Mesenchymal stem cell (in vitro differentiated cells and primary cell): Measurements from ENCODE around the gene NSG1.

ENCODE experiments used
- DNase-seq: peaks from one replicate; pipeline ENCODE4 v3.0.0-alpha.2; 2013
- H2AFZ ChIP-seq: one replicate; pipeline ENCODE4 v1.6.1; 2013; ENCODE audit warnings: low read depth, mild to moderate bottlenecking, control low read depth, inconsistent platforms, low read length, moderate library complexity
- H2AK5ac ChIP-seq: 2 replicates; pipeline ENCODE4 v1.6.1; 2013; ENCODE audit warnings: low read length, moderate library complexity, mild to moderate bottlenecking, inconsistent platforms; ENCODE audit not compliant: severe bottlenecking
- H2BK120ac ChIP-seq: one replicate; pipeline ENCODE4 v1.6.1; 2013; ENCODE audit warnings: low read depth, mild to moderate bottlenecking, inconsistent platforms, low read length, moderate library complexity
- H2BK12ac ChIP-seq, 2 experiments: one replicate each; pipeline ENCODE4 v1.6.1; 2013; ENCODE audit warnings: inconsistent platforms in 2 of 2, low read length in 2 of 2, mild to moderate bottlenecking in 2 of 2, moderate library complexity in 2 of 2, control low read depth in 1 of 2
- H2BK15ac ChIP-seq: one replicate; pipeline ENCODE4 v1.6.1; 2013; ENCODE audit warnings: mild to moderate bottlenecking, low read depth, inconsistent platforms; ENCODE audit not compliant: poor library complexity, severe bottlenecking
- H2BK5ac ChIP-seq: 2 replicates; pipeline ENCODE4 v1.6.1; 2013; ENCODE audit warnings: low read depth, mild to moderate bottlenecking, low read length, control low read depth, inconsistent platforms; ENCODE audit not compliant: poor library complexity, severe bottlenecking
- H3K14ac ChIP-seq, 2 experiments: one replicate each; pipeline ENCODE4 v1.6.1; 2013; ENCODE audit warnings: inconsistent platforms in 2 of 2, low read length in 2 of 2, control low read depth in 1 of 2, mild to moderate bottlenecking in 1 of 2, moderate library complexity in 1 of 2
- H3K18ac ChIP-seq, 2 experiments: one replicate each; pipeline ENCODE4 v1.6.1; 2013; ENCODE audit warnings: inconsistent platforms in 2 of 2, low read length in 2 of 2, control low read depth in 1 of 2, low read depth in 1 of 2, mild to moderate bottlenecking in 1 of 2
- H3K23ac ChIP-seq, 2 experiments: one replicate each; pipeline ENCODE4 v1.6.1; 2013; ENCODE audit warnings: inconsistent platforms in 2 of 2, low read length in 2 of 2, mild to moderate bottlenecking in 2 of 2, moderate library complexity in 2 of 2, control low read depth in 1 of 2
- H3K27ac ChIP-seq: 2 replicates; pipeline ENCODE4 v1.5.1; 2013; ENCODE audit warnings: mild to moderate bottlenecking, moderate library complexity, low read length, control low read depth, inconsistent platforms; ENCODE audit not compliant: poor library complexity, severe bottlenecking
- H3K27me3 ChIP-seq, 2 experiments: 2 replicates each; pipeline versions ENCODE4 v1.6.1 to v1.7.0; 2013; ENCODE audit warnings: low read length in 2 of 2, mild to moderate bottlenecking in 2 of 2, moderate library complexity in 2 of 2, control low read depth in 1 of 2, inconsistent platforms in 1 of 2; ENCODE audit not compliant: control insufficient read depth in 1 of 2, insufficient read depth in 1 of 2
- H3K36me3 ChIP-seq, 2 experiments: 2 replicates each; pipeline versions ENCODE4 v1.6.1 to v1.7.0; 2013; ENCODE audit warnings: low read length in 2 of 2, control low read depth in 1 of 2, inconsistent platforms in 1 of 2, low read depth in 1 of 2, mild to moderate bottlenecking in 1 of 2; ENCODE audit not compliant: insufficient read depth in 2 of 2, control insufficient read depth in 1 of 2
- H3K4ac ChIP-seq, 2 experiments: one replicate each; pipeline ENCODE4 v1.6.1; 2013; ENCODE audit warnings: inconsistent platforms in 2 of 2, low read length in 2 of 2, mild to moderate bottlenecking in 2 of 2, moderate library complexity in 2 of 2, control low read depth in 1 of 2, low read depth in 1 of 2
- H3K4me1 ChIP-seq: 2 replicates; pipeline ENCODE4 v1.6.1; 2013; ENCODE audit warnings: low read depth, low read length, control low read depth; ENCODE audit not compliant: control insufficient read depth, insufficient read depth
- H3K4me2 ChIP-seq: 2 replicates; pipeline ENCODE4 v1.6.1; 2013; ENCODE audit warnings: low read length, mild to moderate bottlenecking, inconsistent platforms; ENCODE audit not compliant: poor library complexity, severe bottlenecking
- H3K4me3 ChIP-seq, 2 experiments: 2 replicates each; pipeline versions ENCODE4 v1.5.1 to v1.7.0; 2013; ENCODE audit warnings: low read length in 2 of 2, mild to moderate bottlenecking in 2 of 2, control low read depth in 1 of 2, low read depth in 1 of 2; ENCODE audit not compliant: insufficient read depth in 1 of 2
- H3K79me1 ChIP-seq: replicated peaks from 2 replicates; pipeline ENCODE4 v1.6.1; 2013; ENCODE audit warnings: mild to moderate bottlenecking, control low read depth, low read length, inconsistent platforms; ENCODE audit not compliant: poor library complexity, severe bottlenecking
- H3K9ac ChIP-seq: 2 replicates; pipeline ENCODE4 v1.7.0; 2013; ENCODE audit warnings: mild to moderate bottlenecking, low read length, moderate library complexity
- H3K9me3 ChIP-seq: 2 replicates; pipeline ENCODE4 v1.7.0; 2013; ENCODE audit warnings: mild to moderate bottlenecking, low read length; ENCODE audit not compliant: control insufficient read depth
- H4K8ac ChIP-seq: one replicate; pipeline ENCODE4 v1.6.1; 2013; ENCODE audit warnings: inconsistent platforms, mild to moderate bottlenecking, low read length, moderate library complexity
- H4K91ac ChIP-seq: one replicate; pipeline ENCODE4 v1.6.1; 2013; ENCODE audit warnings: mild to moderate bottlenecking, low read length, inconsistent platforms
- WGBS: methylation state at CpG from one replicate; pipeline ENCODE4 v1.1.7; 2013; ENCODE audit warnings: mixed read lengths; 5-methylcytosine and 5-hydroxymethylcytosine counted together

Gene NSG1

DNA sequence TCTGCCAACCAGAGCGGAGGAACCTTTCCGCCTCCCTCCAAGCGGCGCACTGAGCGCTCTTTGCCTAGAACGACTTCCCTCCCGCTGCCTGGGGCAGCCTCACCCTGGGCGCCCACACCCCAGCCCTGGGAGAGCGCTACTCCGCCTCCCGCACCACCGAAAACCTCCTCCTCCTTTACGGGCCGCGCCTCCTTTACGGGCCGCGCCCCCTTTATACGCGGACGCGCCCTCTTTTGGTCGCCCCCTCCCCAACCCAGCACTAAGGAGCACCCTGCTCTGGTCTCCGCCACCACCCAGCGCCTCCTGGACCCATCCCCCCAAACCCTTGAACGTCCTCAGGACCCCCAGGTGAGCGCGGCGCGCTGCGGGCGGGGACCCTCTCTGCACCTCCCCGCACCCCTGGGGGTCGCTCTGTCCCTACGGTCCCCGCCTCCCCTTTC, 586 bp upstream of the NSG1 start:
- no peaks in the 10 kb centered on the region for H3K79me1 ChIP-seq
- H3K4ac ChIP-seq, result no peak overlapping the region
- peak; percentile 47 for DNase-seq
- H3K27me3 ChIP-seq, result peaks cover 83 to 92% of the 10 kb centered on the region in 2 experiments
- H3K4me3 ChIP-seq, result peak overlapping the region; percentile 53 to 60
- no peaks in the 10 kb centered on the region for H3K36me3 ChIP-seq
- H2AFZ ChIP-seq, result peak overlapping the region; percentile 47
- H4K8ac ChIP-seq, result peak overlapping the region; percentile 60
- no peaks in the 10 kb centered on the region for H3K9me3 ChIP-seq
- WGBS, result 2% methylated on average over 36 of the region's 36 CpGs
- peak overlapping the region; percentile 89 for H2BK15ac ChIP-seq
- peak overlapping the region; percentile 97 for H3K4me2 ChIP-seq
- H2AK5ac ChIP-seq, result no peak overlapping the region
- H3K18ac ChIP-seq, result peak overlapping the region in 1 of 2 experiments; percentile 81
- H2BK12ac ChIP-seq, result no peak overlapping the region
- peak overlapping the region; percentile 44 for H2BK120ac ChIP-seq
- no peak overlapping the region for H2BK5ac ChIP-seq
- H3K9ac ChIP-seq, result no peak overlapping the region
- peak overlapping the region; percentile 58 for H4K91ac ChIP-seq
- H3K27ac ChIP-seq, result no peak overlapping the region
- H3K14ac ChIP-seq, result no peak overlapping the region
- H3K23ac ChIP-seq, result no peak overlapping the region
- H3K4me1 ChIP-seq, result peaks cover 24% of the 10 kb centered on the region

GRCh38 chr4:4387531-4388310, 819 bp downstream of the NSG1 start:
- H3K27me3 ChIP-seq, result peaks cover 85 to 95% of the 10 kb centered on the region in 2 experiments
- peak overlapping the region; percentile 97 for H3K4me2 ChIP-seq
- peak overlapping the region; percentile 18 to 53 for H3K4me3 ChIP-seq
- H3K4ac ChIP-seq, result peak overlapping the region in 1 of 2 experiments; percentile 35
- H4K8ac ChIP-seq, result no peak overlapping the region
- no peaks in the 10 kb centered on the region for H3K79me1 ChIP-seq
- H2AFZ ChIP-seq, result no peak overlapping the region
- H3K23ac ChIP-seq, result peak overlapping the region in 1 of 2 experiments; percentile 73
- H2BK12ac ChIP-seq, result no peak overlapping the region
- H4K91ac ChIP-seq, result peak overlapping the region; percentile 43
- H3K14ac ChIP-seq, result peak overlapping the region in 1 of 2 experiments; percentile 46
- H3K18ac ChIP-seq, result peak overlapping the region; percentile 9 to 64
- WGBS, result 8% methylated on average over 50 of the region's 62 CpGs
- no peak overlapping the region for H2AK5ac ChIP-seq
- no peak overlapping the region for H3K9ac ChIP-seq
- no peak overlapping the region for H2BK5ac ChIP-seq
- H2BK120ac ChIP-seq, result no peak overlapping the region
- H3K4me1 ChIP-seq, result peaks cover 24% of the 10 kb centered on the region
- H3K36me3 ChIP-seq, result no peaks in the 10 kb centered on the region
- H2BK15ac ChIP-seq, result no peak overlapping the region
- no peak overlapping the region for H3K27ac ChIP-seq
- H3K9me3 ChIP-seq, result no peaks in the 10 kb centered on the region
- DNase-seq, result peak; percentile 18

GRCh38 chr4:4388311-4388790, 1.4 kb downstream of the NSG1 start:
- peak overlapping the region in 1 of 2 experiments; percentile 35 for H3K4ac ChIP-seq
- no peak overlapping the region for H3K27ac ChIP-seq
- H3K9ac ChIP-seq, result no peak overlapping the region
- peaks cover 24% of the 10 kb centered on the region for H3K4me1 ChIP-seq
- no peak overlapping the region for H4K91ac ChIP-seq
- no peak overlapping the region for H2BK5ac ChIP-seq
- H2BK15ac ChIP-seq, result peak overlapping the region; percentile 37
- DNase-seq, result no peak
- peak overlapping the region in 1 of 2 experiments; percentile 9 for H3K18ac ChIP-seq
- H2BK12ac ChIP-seq, result no peak overlapping the region
- no peak overlapping the region for H3K4me2 ChIP-seq
- H4K8ac ChIP-seq, result no peak overlapping the region
- H2BK120ac ChIP-seq, result no peak overlapping the region
- H3K4me3 ChIP-seq, result peak overlapping the region in 1 of 2 experiments; percentile 18
- H3K23ac ChIP-seq, result no peak overlapping the region
- no peak overlapping the region for H2AFZ ChIP-seq
- H3K14ac ChIP-seq, result no peak overlapping the region
- no peaks in the 10 kb centered on the region for H3K9me3 ChIP-seq
- H2AK5ac ChIP-seq, result no peak overlapping the region
- no peaks in the 10 kb centered on the region for H3K36me3 ChIP-seq
- peaks cover 85 to 95% of the 10 kb centered on the region in 2 experiments for H3K27me3 ChIP-seq
- no peaks in the 10 kb centered on the region for H3K79me1 ChIP-seq
- 63% methylated on average over 3 of the region's 8 CpGs for WGBS

DNA sequence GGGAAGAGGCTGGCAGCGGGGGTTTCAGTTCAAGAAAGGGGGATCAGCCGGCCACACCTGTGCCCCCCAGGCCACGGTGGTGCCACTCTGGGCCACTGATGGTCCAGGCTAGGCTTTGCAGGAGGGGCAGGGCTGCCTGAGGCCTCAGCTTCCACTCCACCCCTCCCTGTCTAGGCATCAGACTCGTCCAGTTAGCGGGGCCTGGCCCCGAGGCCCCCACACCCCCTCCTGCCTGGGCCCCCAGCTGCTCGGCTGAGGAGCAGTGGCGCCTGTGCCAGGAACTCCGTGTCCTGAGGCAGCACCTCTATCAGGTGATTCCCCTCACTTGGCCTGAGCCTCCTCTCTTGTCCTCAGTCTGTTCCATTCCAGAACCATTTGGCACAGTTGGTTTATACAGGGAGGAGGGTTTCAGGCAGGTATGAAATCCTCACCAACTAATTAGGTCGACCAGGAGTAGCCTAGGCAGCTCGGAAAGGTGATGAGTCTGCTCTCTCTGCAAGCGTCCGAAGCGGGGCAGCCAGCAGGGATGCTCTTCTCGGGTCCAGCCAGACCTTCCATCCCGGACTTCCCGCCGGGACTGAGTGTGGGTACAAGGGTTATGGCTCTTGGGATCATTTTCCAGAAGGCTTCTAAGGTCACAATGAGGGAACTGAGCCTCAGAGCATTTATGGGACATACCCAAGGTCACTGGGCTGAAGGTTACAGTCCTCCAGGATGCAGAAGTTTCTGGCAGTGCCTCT, 2.1 kb downstream of the NSG1 start:
- Histone ChIP-seq H3K36me3 (no peaks in the 10 kb centered on the region), H3K23ac (no peak overlapping the region), H3K14ac (no peak overlapping the region), H2BK120ac (no peak overlapping the region), H3K4me2 (no peak overlapping the region), H3K4me1 (peaks cover 24% of the 10 kb centered on the region), H3K9ac (no peak overlapping the region), H3K27ac (no peak overlapping the region), H3K4ac (no peak overlapping the region), H2BK5ac (no peak overlapping the region), H3K18ac (no peak overlapping the region), H3K9me3 (no peaks in the 10 kb centered on the region), H2BK15ac (peak overlapping the region; percentile 36), H3K4me3 (no peak overlapping the region), H2AK5ac (no peak overlapping the region), H2BK12ac (no peak overlapping the region), H3K79me1 (no peaks in the 10 kb centered on the region), H4K8ac (no peak overlapping the region), H2AFZ (no peak overlapping the region), H4K91ac (no peak overlapping the region), H3K27me3 (peaks cover 87 to 95% of the 10 kb centered on the region in 2 experiments)
- 83% methylated on average over 17 of the region's 18 CpGs for whole genome bisulfite sequencing
- no peak for DNase-seq
